RWPE2 (cell line): ENCODE results near the gene TBKBP1.
A peak's percentile ranks its signal among the peaks of the same experiment; 100 is the strongest.

Source experiments
- ATAC-seq: fragments of 200-7000 bp; cut with Tn5 transposase; 3 replicates; pipeline ENCODE4 v1.9.1; 2021; ENCODE audit warnings: low read depth
- DNase-seq: peaks from one replicate; pipeline ENCODE4 v3.0.0-alpha.2; 2020; ENCODE audit warnings: low spot score
- H3K27ac ChIP-seq: fragments of 450-650 bp; 2 replicates; pipeline ENCODE4 v1.5.1; 2017; ENCODE audit warnings: mild to moderate bottlenecking; ENCODE audit not compliant: poor library complexity, severe bottlenecking
- H3K27me3 ChIP-seq: fragments of 250-450 bp; sonication (Bioruptor Pico); 2 replicates; pipeline ENCODE4 v1.5.1; 2021; ENCODE audit warnings: mild to moderate bottlenecking, moderate library complexity; ENCODE audit not compliant: insufficient read depth, poor library complexity, severe bottlenecking
- H3K36me3 ChIP-seq: fragments of 250-450 bp; sonication (Bioruptor Pico); 2 replicates; pipeline ENCODE4 v1.5.1; 2020; ENCODE audit warnings: low read depth, mild to moderate bottlenecking, moderate library complexity
- H3K4me1 ChIP-seq: fragments of 250-450 bp; sonication (Bioruptor Pico); 2 replicates; pipeline ENCODE4 v1.5.1; 2021; ENCODE audit warnings: mild to moderate bottlenecking, moderate library complexity; ENCODE audit not compliant: insufficient read depth, poor library complexity, severe bottlenecking
- H3K4me3 ChIP-seq: fragments of 250-450 bp; sonication (Bioruptor Pico); 2 replicates; pipeline ENCODE4 v1.5.1; 2021; ENCODE audit warnings: mild to moderate bottlenecking, moderate library complexity; ENCODE audit not compliant: severe bottlenecking
- H3K9me3 ChIP-seq: fragments of 250-450 bp; sonication (Bioruptor Pico); 2 replicates; pipeline ENCODE4 v1.5.1; 2021; ENCODE audit warnings: mild to moderate bottlenecking, moderate library complexity; ENCODE audit not compliant: severe bottlenecking
- TF ChIP-seq, protein P1 (sequence below): fragments of 450-650 bp; IDR thresholded peaks from one replicate; pipeline ENCODE4 v1.5.1; 2017; ENCODE audit warnings: mild to moderate bottlenecking, moderate library complexity; ENCODE audit not compliant: poor library complexity, severe bottlenecking

TBKBP1 gene

GRCh38 chr17:47660064-47660492 lies 33.9 kb upstream of the TBKBP1 start:
- Histone ChIP-seq H3K4me1 (peaks cover 3% of the 10 kb centered on the region), H3K4me3 (no peak overlapping the region), H3K27me3 (no peaks in the 10 kb centered on the region), H3K9me3 (no peaks in the 10 kb centered on the region), H3K36me3 (peaks cover 100% of the 10 kb centered on the region), H3K27ac (no peak overlapping the region)
- no peak for ATAC-seq
- TF ChIP-seq, protein P1, sequence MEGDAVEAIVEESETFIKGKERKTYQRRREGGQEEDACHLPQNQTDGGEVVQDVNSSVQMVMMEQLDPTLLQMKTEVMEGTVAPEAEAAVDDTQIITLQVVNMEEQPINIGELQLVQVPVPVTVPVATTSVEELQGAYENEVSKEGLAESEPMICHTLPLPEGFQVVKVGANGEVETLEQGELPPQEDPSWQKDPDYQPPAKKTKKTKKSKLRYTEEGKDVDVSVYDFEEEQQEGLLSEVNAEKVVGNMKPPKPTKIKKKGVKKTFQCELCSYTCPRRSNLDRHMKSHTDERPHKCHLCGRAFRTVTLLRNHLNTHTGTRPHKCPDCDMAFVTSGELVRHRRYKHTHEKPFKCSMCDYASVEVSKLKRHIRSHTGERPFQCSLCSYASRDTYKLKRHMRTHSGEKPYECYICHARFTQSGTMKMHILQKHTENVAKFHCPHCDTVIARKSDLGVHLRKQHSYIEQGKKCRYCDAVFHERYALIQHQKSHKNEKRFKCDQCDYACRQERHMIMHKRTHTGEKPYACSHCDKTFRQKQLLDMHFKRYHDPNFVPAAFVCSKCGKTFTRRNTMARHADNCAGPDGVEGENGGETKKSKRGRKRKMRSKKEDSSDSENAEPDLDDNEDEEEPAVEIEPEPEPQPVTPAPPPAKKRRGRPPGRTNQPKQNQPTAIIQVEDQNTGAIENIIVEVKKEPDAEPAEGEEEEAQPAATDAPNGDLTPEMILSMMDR: no peak
- no peak for DNase-seq

DNA sequence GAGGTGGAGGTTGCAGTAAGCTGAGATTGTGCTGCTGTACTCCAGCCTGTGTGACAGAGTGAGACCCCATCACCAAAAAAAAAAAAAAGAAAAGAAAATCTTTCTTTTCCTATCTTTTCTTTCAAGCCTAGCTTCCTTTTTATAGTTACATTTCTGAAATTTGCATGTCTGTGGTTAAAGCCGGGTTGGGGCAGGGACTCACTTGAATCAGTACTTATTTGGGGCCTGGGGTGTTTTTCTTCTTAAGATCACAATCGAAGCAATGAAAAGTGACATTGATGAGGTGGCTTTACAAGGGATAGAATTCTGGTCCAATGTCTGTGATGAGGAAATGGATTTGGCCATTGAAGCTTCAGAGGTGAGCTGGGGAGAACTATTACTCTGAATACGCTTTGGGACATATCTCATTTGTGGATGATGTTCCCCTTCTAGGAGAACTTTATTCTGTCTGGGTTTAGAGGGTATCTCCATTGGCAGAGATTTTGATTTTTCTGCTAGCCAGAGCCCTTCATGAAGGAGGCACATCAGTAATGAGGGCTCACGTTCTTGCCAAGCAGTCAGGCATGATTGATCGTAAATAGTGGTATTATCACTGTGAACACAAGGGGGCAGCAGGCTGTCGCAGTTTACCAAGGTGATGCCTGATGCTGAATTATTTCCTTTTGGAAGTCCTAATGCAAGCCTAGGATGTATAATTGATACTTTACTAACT lies 29.9 kb upstream of the TBKBP1 start:
- peak; percentile 74 for ATAC-seq
- Histone ChIP-seq H3K4me3 (no peak overlapping the region), H3K27ac (no peak overlapping the region), H3K36me3 (peaks cover 98% of the 10 kb centered on the region), H3K27me3 (no peaks in the 10 kb centered on the region), H3K4me1 (peaks cover 3% of the 10 kb centered on the region), H3K9me3 (no peaks in the 10 kb centered on the region)
- no peak for DNase-seq
- TF ChIP-seq, protein P1: peak; percentile 89

DNA sequence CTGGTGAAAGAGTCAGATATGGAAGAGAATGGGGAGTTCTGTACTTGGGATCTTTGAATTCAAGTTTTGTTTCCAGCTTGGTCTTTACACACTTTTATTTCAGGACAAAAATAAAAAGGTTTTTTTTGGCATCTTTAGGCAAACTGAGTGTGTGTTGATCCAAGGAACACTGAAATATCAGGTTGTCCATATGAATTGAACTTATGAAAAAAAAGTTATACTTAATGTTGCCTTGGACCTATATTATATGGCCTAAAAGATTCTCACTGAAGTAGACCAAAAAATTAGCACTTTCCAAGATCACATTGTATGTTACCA lies 29.4 kb upstream of the TBKBP1 start:
- H3K4me1 ChIP-seq: peaks cover 3% of the 10 kb centered on the region
- H3K9me3 ChIP-seq: no peaks in the 10 kb centered on the region
- H3K4me3 ChIP-seq: no peak overlapping the region
- DNase-seq (no peak), ATAC-seq (no peak)
- TF ChIP-seq, protein P1: peak; percentile 65
- H3K27ac ChIP-seq: no peak overlapping the region
- no peaks in the 10 kb centered on the region for H3K27me3 ChIP-seq
- peaks cover 98% of the 10 kb centered on the region for H3K36me3 ChIP-seq

DNA sequence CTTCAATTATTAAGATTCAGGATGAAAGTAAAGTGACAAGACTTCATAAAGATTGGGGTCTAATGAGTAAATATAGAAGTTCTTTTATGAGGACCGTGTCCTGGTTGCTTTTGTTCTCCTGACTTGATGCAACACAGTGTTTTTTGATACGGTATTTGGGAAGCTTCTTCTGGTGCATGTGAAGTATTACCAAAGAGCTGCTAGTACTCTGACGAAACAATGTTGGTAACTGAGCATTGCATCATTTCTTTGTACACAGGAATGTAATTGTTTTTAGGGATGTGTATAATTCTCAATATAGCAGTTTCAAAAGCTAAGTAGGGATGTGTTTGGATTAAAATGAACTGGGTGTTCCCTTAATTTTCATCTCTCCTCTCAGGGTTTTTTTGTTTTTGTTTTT lies 28.3 kb upstream of the TBKBP1 start:
- H3K4me1 ChIP-seq: no peaks in the 10 kb centered on the region
- no peak for DNase-seq
- no peaks in the 10 kb centered on the region for H3K27me3 ChIP-seq
- TF ChIP-seq, protein P1: no peak
- no peak for ATAC-seq
- no peaks in the 10 kb centered on the region for H3K9me3 ChIP-seq
- H3K36me3 ChIP-seq: peaks cover 98% of the 10 kb centered on the region
- no peak overlapping the region for H3K4me3 ChIP-seq
- no peak overlapping the region for H3K27ac ChIP-seq

DNA sequence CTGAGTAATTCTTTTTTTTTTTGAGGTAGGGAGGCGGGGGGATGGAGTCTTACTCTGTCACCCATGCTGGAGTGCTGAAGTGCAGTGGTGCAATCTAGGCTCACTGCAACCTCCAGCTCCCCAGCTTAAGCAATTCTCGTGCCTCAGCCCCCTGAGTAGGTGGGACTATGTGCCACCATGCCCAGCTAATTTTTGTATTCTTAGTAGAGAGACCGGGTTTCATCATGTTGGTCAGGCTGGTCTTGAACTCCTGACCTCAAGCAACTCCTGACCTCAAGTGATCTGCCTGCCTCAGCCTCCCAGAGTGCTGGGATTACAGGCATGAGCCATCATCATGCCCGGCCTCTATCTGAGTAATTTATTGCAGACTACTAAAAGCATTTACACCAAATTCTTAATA lies 24.9 kb upstream of the TBKBP1 start:
- TF ChIP-seq, protein P1: no peak
- Histone ChIP-seq H3K4me1 (no peaks in the 10 kb centered on the region), H3K27ac (no peak overlapping the region), H3K9me3 (no peaks in the 10 kb centered on the region), H3K36me3 (peaks cover 98% of the 10 kb centered on the region), H3K4me3 (no peak overlapping the region), H3K27me3 (no peaks in the 10 kb centered on the region)
- DNase-seq: no peak
- ATAC-seq: no peak
